SU-DHL-6 (cell line): ENCODE results near the gene NPM1.

Source experiments
- CTCF ChIP-seq: fragments of 200-600 bp; sonication (generic); IDR thresholded peaks from one replicate; pipeline ENCODE4 v1.5.1; 2017; ENCODE audit warnings: antibody characterized with exemption, mild to moderate bottlenecking, low read length, moderate library complexity; ENCODE audit not compliant: insufficient read depth, poor library complexity, severe bottlenecking
- EZH2phosphoT487 ChIP-seq: fragments of 200-600 bp; sonication (generic), shearing (Covaris generic); conservative IDR thresholded peaks from 2 replicates; pipeline ENCODE4 v1.6.1; 2018; ENCODE audit warnings: mild to moderate bottlenecking, antibody characterized with exemption, low read length, moderate library complexity, mixed read lengths

DNA sequence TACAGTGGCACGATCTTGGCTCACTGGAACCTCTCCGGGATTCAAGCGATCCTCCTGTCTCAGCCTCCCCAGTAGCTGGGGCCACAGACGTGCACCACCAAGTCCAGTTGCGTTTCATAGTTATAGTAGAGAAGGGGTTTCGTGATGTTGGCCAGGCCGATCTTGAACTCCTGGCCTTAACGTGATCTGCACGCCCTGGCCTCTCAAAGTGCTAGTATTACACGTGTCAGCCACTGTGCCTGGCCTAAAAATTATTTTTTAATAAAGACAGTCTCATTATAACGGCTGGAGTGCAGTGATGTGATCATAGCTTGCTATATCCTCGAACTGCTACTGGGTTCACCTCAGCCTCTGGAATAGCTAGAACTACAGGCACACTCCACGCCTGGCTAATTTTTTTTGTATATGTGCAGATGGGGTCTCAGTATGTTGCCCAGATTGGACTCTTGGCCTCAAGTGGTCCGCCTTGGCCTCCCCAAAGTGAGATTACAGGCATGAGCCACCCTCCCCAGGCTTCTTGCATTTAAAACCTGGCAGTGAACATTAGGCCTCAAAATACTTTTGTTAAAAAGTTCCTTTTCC, 4.4 kb downstream of the NPM1 start:
- no peak for TF ChIP-seq CTCF
- TF ChIP-seq EZH2phosphoT487: no peak
